Thyroid gland (tissue), 4 donors: ENCODE data around the gene MZF1. TPM values are rescaled to one million over a fixed set of nuclear protein-coding genes. Genes with fewer than 3 reads are reported as not detected.
"Not testable (repeated sequence)": the region's sequence is repeated elsewhere in the genome, so short reads cannot be mapped to it uniquely, and the experiment has no call there.

Experiments used
- DNase-seq, 2 donors: peaks; one replicate each; pipeline ENCODE4 v3.0.0-alpha.2; 2019
- H3K27ac ChIP-seq, 3 donors: fragments of 200-600 bp; sonication (generic); 1 replicate in 2 of 3; 2 replicates in 1 of 3; pipeline ENCODE4 v1.5.1; 2016 to 2019; ENCODE audit warnings: mild to moderate bottlenecking in 1 of 3, moderate library complexity in 1 of 3
- H3K27me3 ChIP-seq: fragments of 200-600 bp; sonication (generic); one replicate; pipeline ENCODE4 v1.5.1; 2019
- H3K36me3 ChIP-seq, 2 donors: fragments of 200-600 bp; sonication (generic); one replicate each; pipeline ENCODE4 v1.5.1; 2016 to 2019
- H3K4me1 ChIP-seq, 2 donors: fragments of 200-600 bp; sonication (generic); one replicate each; pipeline ENCODE4 v1.5.1; 2017 to 2019
- H3K4me3 ChIP-seq, 3 donors: fragments of 200-600 bp; sonication (generic); replicated peaks in 1 of 3; 1 replicate in 2 of 3; 2 replicates in 1 of 3; pipeline ENCODE4 v1.5.1; 2016; ENCODE audit warnings: mild to moderate bottlenecking in 1 of 3
- H3K9me3 ChIP-seq: fragments of 200-600 bp; sonication (generic); one replicate; pipeline ENCODE4 v1.5.1; 2017
- CTCF ChIP-seq, 6 experiments: fragments of 200-600 bp in 3 of 6; fragments of 450-650 bp in 3 of 6; sonication (generic) in 3 of 6; IDR thresholded peaks; one replicate each; pipeline ENCODE4 v1.5.1; 2016 to 2019; ENCODE audit warnings: antibody characterized with exemption in 6 of 6, mild to moderate bottlenecking in 2 of 6, inconsistent platforms in 1 of 6, moderate library complexity in 1 of 6
- POLR2A ChIP-seq, 2 donors: fragments of 450-650 bp; IDR thresholded peaks; one replicate each; pipeline ENCODE4 v1.6.1; 2017; ENCODE audit warnings: antibody characterized with exemption in 2 of 2, mild to moderate bottlenecking in 2 of 2, moderate library complexity in 1 of 2
- WGBS, 2 donors: methylation state at CpG; one replicate each; pipeline ENCODE4 v1.1.5; 2017; 5-methylcytosine and 5-hydroxymethylcytosine counted together
- intact Hi-C: fragments of 100-400 bp; cut with DNase I; formaldehyde crosslinking; loops from one replicate; pipeline ENCODE4 v1.15.1; 2023
- total RNA-seq, 4 donors: library from RNA; depleted of rRNA; stranded (reverse); fragments of >200 nt; gene quantifications; one replicate each; pipeline ENCODE4 v1.2.3, GENCODE V29; 2016

Gene MZF1
- 10 to 100 TPM; 55.0 to 82.7 (median 70.5) TPM for total RNA-seq

- H3K36me3 ChIP-seq = peaks cover 13 to 14% of the 10 kb centered on the region in 2 donors
- peak in 4 of 6 experiments; percentile 5 to 32 (median 20) for TF ChIP-seq CTCF (IDR thresholded peaks at IDR 0.05)
- peak in 1 of 2 donors; percentile 63 for TF ChIP-seq POLR2A (IDR thresholded peaks at IDR 0.05)
- no peaks in the 10 kb centered on the region for H3K27me3 ChIP-seq
- H3K27ac ChIP-seq = peak within 1 kb of the TSS; percentile 88 to 98 (median 93)
- intact Hi-C loops = no loop called here
- peaks cover 17 to 19% of the 10 kb centered on the region in 2 donors for H3K4me1 ChIP-seq
- H3K4me3 ChIP-seq = peak within 1 kb of the TSS; percentile 20 to 72 (median 21)
- 0% methylated on average over 55 to 57 of the region's 75 CpGs for WGBS, 2 donors
- H3K9me3 ChIP-seq = no peaks in the 10 kb centered on the region
- DNase-seq = peak; percentile 100
Observed at GRCh38 chr19:58572818-58573657, at the start of gene MZF1. Gene MZF1, minus strand, starts transcription at chr19:58573335. Its CDS starts 1,946 bp downstream, at chr19:58571389.

- DNase-seq, intact Hi-C loops: not testable (repeated sequence)
- WGBS, 2 donors = 100% methylated on average over 4 of the region's 28 CpGs; no CpG with 5 or more reads in 1 of the 2 donors
Observed at GRCh38 chr19:58607213-58607612, 34.1 kb upstream of the MZF1 start.

GRCh38 chr19:58606251-58606896 is 33.2 kb upstream of the MZF1 start:
- intact Hi-C loops, DNase-seq: not testable (repeated sequence)
- 69% methylated on average over 15 of the region's 62 CpGs; no CpG with 5 or more reads in 1 of the 2 donors for WGBS, 2 donors

More at GRCh38 chr19:58607213-58607612, 34.1 kb upstream of the MZF1 start:
- H3K9me3 ChIP-seq, H3K36me3 ChIP-seq, H3K27ac ChIP-seq, H3K4me1 ChIP-seq, H3K27me3 ChIP-seq, H3K4me3 ChIP-seq: not testable (repeated sequence)

GRCh38 chr19:58586133-58586765 is 13.1 kb upstream of the MZF1 start:
- H3K27me3 ChIP-seq = no peaks in the 10 kb centered on the region
- DNase-seq = no peak
- no peak overlapping the region for H3K27ac ChIP-seq
- peaks cover 6 to 10% of the 10 kb centered on the region in 2 donors for H3K36me3 ChIP-seq
- H3K9me3 ChIP-seq = no peaks in the 10 kb centered on the region
- TF ChIP-seq CTCF (IDR thresholded peaks at IDR 0.05) (no peak), POLR2A (IDR thresholded peaks at IDR 0.05) (no peak)
- WGBS, 2 donors = 100% methylated on average over 1 of the region's 4 CpGs; no CpG with 5 or more reads in 1 of the 2 donors
- intact Hi-C loops = no loop called here
- peaks cover 0 to 3% of the 10 kb centered on the region in 2 donors for H3K4me1 ChIP-seq
- H3K4me3 ChIP-seq = no peak overlapping the region

More at GRCh38 chr19:58606251-58606896, 33.2 kb upstream of the MZF1 start:
- H3K36me3 ChIP-seq, H3K9me3 ChIP-seq, H3K27me3 ChIP-seq, H3K4me1 ChIP-seq, H3K27ac ChIP-seq, H3K4me3 ChIP-seq: not testable (repeated sequence)
- peak in 2 of 6 experiments; percentile 17 for TF ChIP-seq CTCF (IDR thresholded peaks at IDR 0.05)

GRCh38 chr19:58585442-58586132 is 12.5 kb upstream of the MZF1 start:
- TF ChIP-seq CTCF (IDR thresholded peaks at IDR 0.05) = no peak
- TF ChIP-seq POLR2A (IDR thresholded peaks at IDR 0.05) = no peak
- Histone ChIP-seq H3K4me1 (peaks cover 0 to 9% of the 10 kb centered on the region in 2 donors), H3K9me3 (no peaks in the 10 kb centered on the region), H3K27me3 (no peaks in the 10 kb centered on the region), H3K27ac (no peak overlapping the region), H3K36me3 (peaks cover 6 to 10% of the 10 kb centered on the region in 2 donors), H3K4me3 (no peak overlapping the region)
- WGBS, 2 donors = 88 to 93% methylated on average over 6 of the region's 6 CpGs
- no peak for DNase-seq
- intact Hi-C loops = no loop called here
